Activated CD8-positive, alpha-beta memory T cell treated with anti-CD3 and anti-CD28 coated beads, Interleukin-2, amount 50 U/mL, for 1 hour (primary cell): ENCODE results near the gene OGG1.

ENCODE experiments used
- DNase-seq: peaks from one replicate; pipeline ENCODE4 v3.0.0-alpha.2; 2020; ENCODE audit errors: extremely low read depth

OGG1 gene

GRCh38 chr3:9786209-9786739 is 36.5 kb downstream of the OGG1 start:
- DNase-seq = no peak

GRCh38 chr3:9786825-9787669 is 37.3 kb downstream of the OGG1 start:
- DNase-seq = no peak

GRCh38 chr3:9787714-9788113 is 38.0 kb downstream of the OGG1 start:
- DNase-seq = no peak

GRCh38 chr3:9791127-9791526 is 41.4 kb downstream of the OGG1 start:
- DNase-seq = no peak

- DNase-seq = no peak
Observed at GRCh38 chr3:9791790-9792404, 42.1 kb downstream of the OGG1 start.

GRCh38 chr3:9792405-9793160 is 42.8 kb downstream of the OGG1 start, which contains the start of the genes ARPC4 and TADA3:
TSS of gene ARPC4 (plus strand) at chr3:9793082. CDS start at chr3:9793122, 40 bp downstream.
TSS of gene TADA3 (minus strand) at chr3:9792473. CDS start at chr3:9791466, 1,007 bp downstream.
- peak; percentile 81 for DNase-seq

GRCh38 chr3:9793161-9793781 is 43.5 kb downstream of the OGG1 start:
- DNase-seq = no peak

- no peak for DNase-seq
Observed at GRCh38 chr3:9794400-9794799, 44.6 kb downstream of the OGG1 start.

GRCh38 chr3:9795207-9795606 is 45.5 kb downstream of the OGG1 start:
- DNase-seq = no peak

GRCh38 chr3:9797196-9797945 is 47.6 kb downstream of the OGG1 start:
- no peak for DNase-seq

GRCh38 chr3:9800529-9800928 is 50.8 kb downstream of the OGG1 start:
- no peak for DNase-seq

GRCh38 chr3:9803494-9803893 is 53.7 kb downstream of the OGG1 start:
- DNase-seq = no peak

GRCh38 chr3:9804996-9805395 is 55.2 kb downstream of the OGG1 start:
- DNase-seq = no peak

GRCh38 chr3:9806137-9806536 is 56.4 kb downstream of the OGG1 start:
- DNase-seq = no peak
